ENCODE results near the gene PRR19.

Gene PRR19

DNA sequence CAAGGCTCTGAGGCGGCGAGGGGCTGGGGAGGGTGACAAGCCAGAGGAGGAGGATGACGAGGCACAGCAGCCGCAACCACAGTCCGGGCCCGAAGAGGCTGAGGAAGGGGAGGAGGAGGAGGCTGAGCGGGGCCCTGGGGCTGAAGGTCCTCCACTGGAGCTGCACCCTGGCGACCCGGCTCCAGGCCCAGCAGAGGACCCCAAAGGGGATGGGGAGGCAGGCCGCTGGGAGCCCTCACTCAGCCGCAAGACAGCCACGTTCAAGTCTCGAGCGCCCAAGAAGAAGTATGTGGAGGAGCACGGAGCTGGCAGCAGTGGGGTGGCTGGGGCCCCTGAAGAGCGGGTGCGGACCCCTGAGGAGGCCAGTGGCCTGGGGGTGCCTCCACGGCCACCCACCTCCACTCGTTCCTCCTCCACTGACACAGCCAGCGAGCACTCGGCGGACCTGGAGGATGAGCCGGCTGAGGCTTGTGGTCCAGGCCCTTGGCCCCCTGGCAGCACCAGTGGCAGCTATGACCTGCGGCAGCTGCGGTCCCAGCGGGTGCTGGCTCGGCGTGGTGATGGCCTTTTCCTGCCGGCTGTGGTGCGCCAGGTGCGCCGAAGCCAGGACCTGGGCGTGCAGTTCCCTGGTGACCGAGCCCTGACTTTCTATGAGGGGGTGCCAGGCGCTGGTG lies 29.9 kb upstream of the PRR19 start:
- no peak for DNase-seq

- no peak for DNase-seq
Measured at GRCh38 chr19:42272535-42272897, 29.4 kb upstream of the PRR19 start.

GRCh38 chr19:42272989-42273406 lies 28.9 kb upstream of the PRR19 start:
- no peak for DNase-seq

GRCh38 chr19:42273407-42274064 lies 28.4 kb upstream of the PRR19 start:
- no peak for DNase-seq

DNA sequence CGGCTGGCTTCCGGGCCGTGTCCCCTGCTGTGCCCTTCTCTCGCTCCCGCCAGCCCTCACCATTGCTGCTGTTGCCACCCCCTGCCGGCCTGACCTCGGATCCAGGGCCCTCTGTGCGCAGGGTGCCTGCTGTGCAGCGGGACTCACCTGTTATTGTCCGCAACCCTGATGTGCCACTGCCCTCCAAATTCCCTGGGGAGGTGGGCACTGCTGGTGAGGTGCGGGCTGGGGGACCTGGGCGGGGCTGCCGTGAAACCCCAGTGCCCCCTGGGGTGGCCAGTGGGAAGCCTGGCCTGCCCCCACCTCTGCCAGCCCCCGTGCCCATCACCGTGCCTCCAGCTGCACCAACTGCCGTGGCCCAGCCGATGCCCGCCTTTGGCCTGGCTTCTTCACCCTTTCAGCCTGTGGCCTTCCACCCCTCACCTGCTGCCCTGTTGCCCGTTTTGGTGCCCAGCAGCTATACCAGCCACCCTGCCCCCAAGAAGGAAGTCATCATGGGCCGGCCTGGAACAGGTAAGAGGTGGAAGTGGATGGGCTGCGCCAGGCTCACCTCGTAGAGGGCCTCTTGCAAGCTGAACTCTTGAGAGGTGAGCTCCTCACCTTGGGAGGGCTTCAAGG lies 27.8 kb upstream of the PRR19 start:
- no peak for DNase-seq

DNA sequence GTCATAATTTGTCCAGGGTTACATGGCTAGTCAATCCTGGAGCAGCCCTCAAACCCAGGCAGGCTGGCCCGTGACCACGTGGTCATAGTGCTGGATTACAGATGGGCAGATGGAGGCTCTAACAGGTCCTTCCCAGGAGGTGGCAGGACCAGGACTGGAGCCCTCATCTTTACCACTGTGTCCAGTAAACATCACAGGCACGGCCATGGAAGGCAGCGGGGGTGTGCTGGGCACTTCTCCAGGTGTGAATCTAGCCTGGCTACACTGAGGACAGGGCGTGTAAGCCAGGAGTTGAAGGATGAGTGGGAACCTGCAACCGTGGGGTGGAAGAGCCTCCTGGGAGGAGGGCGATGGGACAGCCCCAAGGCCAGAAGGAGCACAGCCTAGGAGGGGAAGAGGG lies 26.8 kb upstream of the PRR19 start:
- no peak for DNase-seq

DNA sequence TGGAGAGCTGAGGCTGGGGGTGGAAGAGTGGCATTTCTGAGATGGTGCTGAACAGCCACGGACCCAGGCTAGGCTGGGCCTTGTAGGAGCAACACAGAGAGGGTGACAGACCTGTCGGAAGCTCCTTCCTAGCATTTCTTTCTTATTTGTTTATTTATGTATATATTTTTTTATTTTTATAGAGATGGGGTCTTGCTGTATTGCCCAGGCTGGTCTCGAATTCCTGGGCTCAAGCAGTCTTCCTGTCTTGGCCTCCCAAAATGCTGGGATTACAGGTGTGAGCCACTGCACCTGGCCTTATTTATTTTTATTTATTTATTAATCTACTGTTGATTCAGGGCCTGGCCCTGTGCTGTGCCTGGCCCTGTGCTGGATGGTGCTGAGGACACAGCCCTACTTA lies 26.4 kb upstream of the PRR19 start:
- DNase-seq: no peak

GRCh38 chr19:42276284-42276683 lies 25.6 kb upstream of the PRR19 start:
- no peak for DNase-seq

DNA sequence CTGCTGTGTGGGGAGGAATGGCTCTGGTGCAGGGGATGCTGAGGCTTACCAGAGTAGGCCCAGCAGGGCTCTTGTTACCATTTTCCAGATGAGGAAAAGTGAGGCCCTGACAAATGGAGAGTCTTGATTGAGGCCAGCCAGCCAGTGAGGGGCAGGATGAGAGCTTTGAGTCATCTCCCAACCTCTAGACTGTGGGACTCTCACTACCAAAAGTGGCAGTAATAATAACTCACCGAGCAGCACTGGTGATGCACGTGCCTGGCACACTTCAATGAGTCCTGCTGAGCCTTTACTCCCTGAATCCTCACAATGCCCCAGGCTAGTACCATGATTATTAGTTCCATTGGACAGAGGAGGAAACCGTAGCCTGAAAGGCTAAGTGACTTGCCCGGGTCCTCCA lies 25.1 kb upstream of the PRR19 start:
- DNase-seq: no peak

DNA sequence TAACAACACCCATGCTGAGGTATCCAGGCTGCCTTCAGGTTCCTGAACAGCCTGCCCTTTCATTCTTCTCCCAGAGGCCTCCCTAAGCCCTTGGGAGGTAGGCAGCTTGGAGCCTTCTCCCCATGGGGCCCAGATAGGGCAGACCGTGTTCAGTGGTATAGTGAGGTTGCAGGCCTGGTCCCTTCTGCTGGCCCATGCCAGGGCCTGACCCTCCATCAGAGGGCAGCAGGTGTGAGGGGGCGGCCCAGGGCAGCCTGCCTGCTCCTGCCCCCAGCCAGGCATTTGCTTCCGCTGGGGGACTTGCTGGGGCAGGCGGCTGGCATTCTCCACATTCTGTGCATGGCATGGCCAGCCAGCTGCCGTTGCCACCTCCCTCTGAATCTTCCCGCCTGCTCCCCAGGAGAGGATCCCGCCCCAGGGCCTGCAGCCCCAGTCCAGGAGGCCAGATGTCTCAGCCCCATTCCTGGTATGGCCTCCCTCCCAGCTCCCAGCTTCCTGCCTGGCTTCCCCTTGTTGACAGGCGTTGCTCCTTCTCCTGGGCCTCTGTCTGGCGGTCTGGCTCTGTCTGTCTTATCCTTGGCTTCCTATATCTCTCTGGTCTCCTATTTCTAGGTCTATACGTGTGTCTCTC lies 24.0 kb upstream of the PRR19 start:
- DNase-seq: peak; percentile 23

GRCh38 chr19:42278452-42279154 lies 23.3 kb upstream of the PRR19 start:
- no peak for DNase-seq

GRCh38 chr19:42279155-42279901 lies 22.6 kb upstream of the PRR19 start:
- no peak for DNase-seq

- peak; percentile 77 for DNase-seq
Measured at GRCh38 chr19:42279902-42280814, 21.8 kb upstream of the PRR19 start.

DNA sequence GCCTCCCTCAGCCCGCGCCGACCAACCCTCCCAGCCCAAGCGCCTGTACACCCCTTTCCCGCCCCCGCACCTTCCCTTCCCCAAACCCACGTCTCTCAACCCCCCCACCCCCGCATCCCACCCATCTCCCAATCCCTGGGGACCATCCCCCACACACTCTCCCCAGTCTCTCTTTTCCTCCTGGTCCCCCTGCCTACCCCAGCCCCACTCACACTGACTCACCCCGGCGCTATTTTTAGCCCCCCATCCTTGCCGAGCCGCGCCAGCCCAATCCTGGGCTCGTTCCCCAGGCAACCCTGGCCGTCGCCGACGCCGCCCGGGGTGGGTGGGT lies 21.2 kb upstream of the PRR19 start:
- no peak for DNase-seq

DNA sequence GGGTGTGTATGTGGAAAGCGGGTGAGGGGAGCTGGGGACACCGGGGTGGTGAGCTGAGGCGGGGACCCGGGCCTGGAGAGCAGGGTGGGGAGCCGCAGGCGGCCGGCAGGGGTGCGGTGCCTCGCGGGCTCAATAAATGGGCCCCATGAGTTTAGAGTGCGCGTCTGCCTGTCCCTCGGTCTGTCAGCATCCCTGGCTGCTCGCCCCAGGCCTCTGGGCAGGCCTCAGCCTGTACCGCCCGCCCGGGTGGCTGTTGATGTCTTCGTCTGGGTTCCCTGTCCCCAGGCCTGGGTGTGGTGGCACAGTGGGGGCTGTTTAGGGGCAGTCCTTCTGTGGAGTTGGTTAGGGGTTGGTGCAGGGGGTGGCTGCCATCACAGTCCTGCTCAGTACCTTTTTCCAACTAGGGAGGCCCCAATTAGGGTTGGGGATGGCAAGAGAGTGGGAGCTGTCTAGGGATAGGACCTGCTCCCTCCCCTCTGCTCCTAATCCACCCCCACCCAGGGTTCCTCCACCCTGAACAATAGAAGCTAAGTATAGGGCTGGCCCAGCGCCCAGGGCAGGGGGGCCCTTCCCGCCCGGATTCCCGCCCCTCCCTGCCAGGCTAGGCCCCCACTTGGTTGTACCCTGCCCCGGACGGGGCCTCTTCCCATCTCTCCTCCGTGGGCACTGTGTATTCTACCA lies 20.6 kb upstream of the PRR19 start:
- peak; percentile 32 for DNase-seq

DNA sequence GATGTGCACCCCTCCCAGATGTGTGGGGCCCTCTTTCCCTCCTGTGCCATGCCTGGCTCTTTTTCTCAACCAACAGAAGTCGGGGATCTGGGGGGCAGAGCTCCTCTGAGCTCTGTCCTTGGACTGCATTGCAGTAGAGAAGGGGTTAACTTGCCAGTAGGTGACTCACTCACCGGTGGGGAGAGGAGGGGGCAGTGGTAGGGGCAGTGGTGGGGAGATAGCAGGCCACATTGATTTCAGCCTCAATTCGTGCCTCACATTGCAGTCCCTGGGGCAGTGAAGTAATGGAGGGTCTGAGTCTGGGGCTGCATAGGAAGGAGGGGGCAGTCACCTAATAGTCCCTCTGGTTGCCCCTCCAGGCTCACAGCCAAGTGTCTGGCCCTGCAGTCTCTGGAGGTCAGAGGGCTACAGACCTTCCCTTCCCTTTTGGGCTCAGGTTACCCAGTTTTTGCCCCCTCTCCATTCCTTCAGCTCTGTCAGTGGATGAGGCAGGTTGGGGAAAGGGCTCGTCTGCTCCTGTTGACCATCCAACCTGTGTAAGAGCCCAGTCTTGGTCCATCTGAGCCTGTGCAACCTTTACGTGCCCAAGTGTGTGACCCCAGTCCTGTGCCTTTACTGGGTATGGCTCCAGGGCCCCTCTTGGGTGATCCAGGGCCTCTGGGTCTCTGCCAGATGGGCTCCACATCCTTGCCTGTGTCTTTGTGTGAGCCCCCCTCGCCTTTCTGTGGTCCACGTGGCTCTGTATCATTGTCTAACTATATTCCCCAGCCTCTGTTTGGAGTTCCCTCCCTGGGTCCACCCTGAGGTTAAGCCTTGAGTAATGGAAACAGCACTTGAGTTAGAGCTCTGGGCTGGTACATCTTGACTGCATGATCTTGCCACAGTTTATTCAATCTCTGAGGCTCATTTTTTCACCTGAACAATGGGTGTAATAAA lies 19.8 kb upstream of the PRR19 start:
- DNase-seq: no peak

- no peak for DNase-seq
Measured at GRCh38 chr19:42282819-42283187, 19.1 kb upstream of the PRR19 start.

- DNase-seq: peak; percentile 85
Measured at GRCh38 chr19:42283188-42284065, 18.5 kb upstream of the PRR19 start.

DNA sequence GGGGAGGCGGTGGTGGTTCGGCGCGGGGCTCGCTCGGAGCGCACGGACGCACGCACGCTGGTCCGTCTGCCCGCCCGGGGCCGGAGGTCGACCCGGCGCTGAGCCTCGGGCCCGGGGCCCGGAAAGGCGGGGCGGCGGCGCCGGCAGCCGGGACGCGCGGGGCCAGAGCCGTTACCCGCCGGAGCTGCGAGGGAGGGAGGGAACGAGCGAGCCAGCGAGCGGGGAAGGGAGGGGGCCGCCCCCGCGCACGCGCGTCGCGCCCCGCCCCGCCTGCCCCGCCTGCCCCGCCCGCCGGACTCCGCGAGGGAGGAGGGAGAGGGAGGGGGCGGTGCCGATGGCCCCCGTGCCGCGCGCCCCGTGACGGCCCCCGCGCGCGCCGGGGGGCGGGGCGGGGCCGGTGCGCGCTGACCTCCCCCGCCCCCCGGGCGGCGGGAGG lies 17.8 kb upstream of the PRR19 start:
- peak; percentile 21 for DNase-seq
